ENCODE results near the gene APOBEC3C. TPM values are rescaled to one million over a fixed set of nuclear protein-coding genes. Genes with fewer than 3 reads are reported as not detected.
"Not testable (repeated sequence)": the region's sequence is repeated elsewhere in the genome, so short reads cannot be mapped to it uniquely, and the experiment has no call there.

Gene APOBEC3C
- total RNA-seq, 3 donors from 2014 or later = 6.9 to 9.5 (median 7.0) TPM

- TF ChIP-seq POLR2AphosphoS5 (IDR thresholded peaks at IDR 0.05) (no peak), POLR2A (IDR thresholded peaks at IDR 0.05) (no peak), CTCF (IDR thresholded peaks at IDR 0.05) (no peak)
- Histone ChIP-seq H3K9me3 (no peaks in the 10 kb centered on the region), H3K27me3 (no peaks in the 10 kb centered on the region), H3K27ac (peak overlapping the region; percentile 92 to 97), H3K36me3 (no peaks in the 10 kb centered on the region), H3K4me1 (peaks cover 6% of the 10 kb centered on the region in 2 donors), H3K4me3 (no peak overlapping the region)
- DNase-seq (ENCODE audit: low spot score in 2 of 2) = no peak
- intact Hi-C loops (cut with DNase I; ENCODE audit: low total_unique reads) = no loop called here
Measured at GRCh38 chr22:39039306-39040126, 25.5 kb downstream of the APOBEC3C start.

GRCh38 chr22:39040155-39040537 is 26.1 kb downstream of the APOBEC3C start:
- H3K4me1 ChIP-seq; H3K36me3 ChIP-seq; DNase-seq (ENCODE audit: low spot score in 2 of 2); intact Hi-C loops (cut with DNase I; ENCODE audit: low total_unique reads); H3K27me3 ChIP-seq; H3K9me3 ChIP-seq: not testable (repeated sequence)
- peak overlapping the region; percentile 52 to 77 (median 65) for H3K4me3 ChIP-seq
- H3K27ac ChIP-seq = peak overlapping the region; percentile 92 to 97

- H3K4me1 ChIP-seq; intact Hi-C loops (cut with DNase I; ENCODE audit: low total_unique reads); H3K36me3 ChIP-seq; H3K27me3 ChIP-seq; H3K9me3 ChIP-seq: not testable (repeated sequence)
- Histone ChIP-seq H3K27ac (peak within 1 kb of the TSS; percentile 92 to 97), H3K4me3 (peak within 1 kb of the TSS; percentile 52 to 77 (median 65))
- peak; percentile 64 to 72 for DNase-seq (ENCODE audit: low spot score in 2 of 2)
Measured at GRCh38 chr22:39040538-39041296, 26.7 kb downstream of the APOBEC3C start, which contains the start of gene APOBEC3F. Gene APOBEC3F, plus strand, starts transcription at chr22:39040864. Its CDS starts 97 bp downstream, at chr22:39040961.

GRCh38 chr22:39041908-39042307 is 27.9 kb downstream of the APOBEC3C start:
- TF ChIP-seq CTCF (IDR thresholded peaks at IDR 0.05) = no peak
- no peak for TF ChIP-seq POLR2A (IDR thresholded peaks at IDR 0.05)
- Histone ChIP-seq H3K4me3 (no peak overlapping the region), H3K4me1 (peaks cover 6% of the 10 kb centered on the region in 2 donors), H3K27ac (no peak overlapping the region), H3K36me3 (no peaks in the 10 kb centered on the region), H3K27me3 (no peaks in the 10 kb centered on the region), H3K9me3 (no peaks in the 10 kb centered on the region)
- DNase-seq (ENCODE audit: low spot score in 2 of 2) = no peak
- intact Hi-C loops (cut with DNase I; ENCODE audit: low total_unique reads) = no loop called here

GRCh38 chr22:39043063-39043462 is 29.0 kb downstream of the APOBEC3C start:
- H3K4me3 ChIP-seq; H3K27ac ChIP-seq; H3K9me3 ChIP-seq; H3K36me3 ChIP-seq; intact Hi-C loops (cut with DNase I; ENCODE audit: low total_unique reads); DNase-seq (ENCODE audit: low spot score in 2 of 2); H3K4me1 ChIP-seq; H3K27me3 ChIP-seq: not testable (repeated sequence)

- intact Hi-C loops (cut with DNase I; ENCODE audit: low total_unique reads); H3K4me1 ChIP-seq; H3K4me3 ChIP-seq; DNase-seq (ENCODE audit: low spot score in 2 of 2); H3K9me3 ChIP-seq; H3K27me3 ChIP-seq; H3K36me3 ChIP-seq; H3K27ac ChIP-seq: not testable (repeated sequence)
Measured at GRCh38 chr22:39045136-39045535, 31.1 kb downstream of the APOBEC3C start.

GRCh38 chr22:39049486-39049885 is 35.4 kb downstream of the APOBEC3C start:
- H3K36me3 ChIP-seq; H3K4me3 ChIP-seq; H3K9me3 ChIP-seq; H3K27me3 ChIP-seq; DNase-seq (ENCODE audit: low spot score in 2 of 2); intact Hi-C loops (cut with DNase I; ENCODE audit: low total_unique reads); H3K4me1 ChIP-seq; H3K27ac ChIP-seq: not testable (repeated sequence)

GRCh38 chr22:39051844-39052495 is 37.9 kb downstream of the APOBEC3C start:
- H3K27ac ChIP-seq; H3K27me3 ChIP-seq; H3K4me1 ChIP-seq; intact Hi-C loops (cut with DNase I; ENCODE audit: low total_unique reads); H3K4me3 ChIP-seq; H3K9me3 ChIP-seq; DNase-seq (ENCODE audit: low spot score in 2 of 2); H3K36me3 ChIP-seq: not testable (repeated sequence)
